ENCODE measurements around the gene TNS3.
"Not testable (repeated sequence)": the region's sequence is repeated elsewhere in the genome, so short reads cannot be mapped to it uniquely, and the experiment has no call there.

Gene TNS3

GRCh38 chr7:47283497-47284131, 298.3 kb downstream of the TNS3 start:
- DNase-seq (ENCODE audit: low spot score): no peak

GRCh38 chr7:47282790-47283496, 299.0 kb downstream of the TNS3 start:
- DNase-seq (ENCODE audit: low spot score): no peak

- DNase-seq (ENCODE audit: low spot score): no peak
These were observed 299.8 kb downstream of the TNS3 start for GRCh38 chr7:47281966-47282643.

- no peak for DNase-seq (ENCODE audit: low spot score)
These were observed 300.8 kb downstream of the TNS3 start for GRCh38 chr7:47281161-47281560.

GRCh38 chr7:47280114-47280513, 301.8 kb downstream of the TNS3 start:
- DNase-seq (ENCODE audit: low spot score): no peak

- no peak for DNase-seq (ENCODE audit: low spot score)
These were observed 303.9 kb downstream of the TNS3 start for GRCh38 chr7:47278043-47278442.

- DNase-seq (ENCODE audit: low spot score): no peak
These were observed 304.6 kb downstream of the TNS3 start for GRCh38 chr7:47277321-47277781.

GRCh38 chr7:47273974-47274766, 307.7 kb downstream of the TNS3 start:
- no peak for DNase-seq (ENCODE audit: low spot score)

GRCh38 chr7:47273088-47273487, 308.8 kb downstream of the TNS3 start:
- no peak for DNase-seq (ENCODE audit: low spot score)

GRCh38 chr7:47271749-47272148, 310.2 kb downstream of the TNS3 start:
- no peak for DNase-seq (ENCODE audit: low spot score)

GRCh38 chr7:47268851-47269836, 312.8 kb downstream of the TNS3 start:
- DNase-seq (ENCODE audit: low spot score): no peak

GRCh38 chr7:47267346-47267745, 314.6 kb downstream of the TNS3 start:
- no peak for DNase-seq (ENCODE audit: low spot score)

- no peak for DNase-seq (ENCODE audit: low spot score)
These were observed 315.1 kb downstream of the TNS3 start for GRCh38 chr7:47266799-47267198.

GRCh38 chr7:47266131-47266706, 315.7 kb downstream of the TNS3 start:
- peak; percentile 86 for DNase-seq (ENCODE audit: low spot score)

GRCh38 chr7:47265621-47266020, 316.3 kb downstream of the TNS3 start:
- no peak for DNase-seq (ENCODE audit: low spot score)

- DNase-seq (ENCODE audit: low spot score): no peak
These were observed 317.8 kb downstream of the TNS3 start for GRCh38 chr7:47264021-47264651.

- DNase-seq (ENCODE audit: low spot score): no peak
These were observed 319.0 kb downstream of the TNS3 start for GRCh38 chr7:47262881-47263280.

- DNase-seq (ENCODE audit: low spot score): not testable (repeated sequence)
These were observed 319.8 kb downstream of the TNS3 start for GRCh38 chr7:47262160-47262559.

- no peak for DNase-seq (ENCODE audit: low spot score)
These were observed 321.6 kb downstream of the TNS3 start for GRCh38 chr7:47260270-47260669.

GRCh38 chr7:47259682-47260081, 322.2 kb downstream of the TNS3 start:
- DNase-seq (ENCODE audit: low spot score): no peak

Measured in NAMALWA (cell line).